HepG2 (cell line): Measurements from ENCODE around the gene FBXO5. TPM values are rescaled to one million over a fixed set of nuclear protein-coding genes. Genes with fewer than 3 reads are reported as not detected.

ENCODE experiments used
- ARID2 ChIP-seq: sonication (generic); formaldehyde crosslinking; IDR thresholded peaks from 2 replicates; pipeline ENCODE4 v1.8.1; 2022; ENCODE audit warnings: mild to moderate bottlenecking, missing genetic modification reagents, borderline replicate concordance
- ATRX ChIP-seq: sonication (generic); formaldehyde crosslinking; IDR thresholded peaks from 2 replicates; pipeline ENCODE4 v1.4.0; 2020; ENCODE audit warnings: missing genetic modification reagents, borderline replicate concordance
- BRCA1 ChIP-seq: sonication (generic); formaldehyde crosslinking; IDR thresholded peaks from 2 replicates; pipeline ENCODE4 v1.4.0; 2020; ENCODE audit warnings: missing genetic modification reagents
- CHCHD3 ChIP-seq: sonication (generic); formaldehyde crosslinking; IDR thresholded peaks from 2 replicates; pipeline ENCODE4 v1.8.0; 2022; ENCODE audit warnings: mild to moderate bottlenecking, missing genetic modification reagents, moderate library complexity
- KAT7 ChIP-seq: IDR thresholded peaks from 2 replicates; pipeline ENCODE4 v1.6.1; 2018; ENCODE audit warnings: borderline replicate concordance, missing compliant biosample characterization
- KDM1A ChIP-seq: IDR thresholded peaks from 2 replicates; pipeline ENCODE4 v1.6.1; 2016; ENCODE audit warnings: missing compliant biosample characterization
- MBD4 ChIP-seq: IDR thresholded peaks from 2 replicates; pipeline ENCODE4 v1.6.1; 2012; ENCODE audit warnings: low read length, inconsistent platforms, borderline replicate concordance
- NPAS2 ChIP-seq: sonication (generic); formaldehyde crosslinking; IDR thresholded peaks from 2 replicates; pipeline ENCODE4 v1.8.0; 2022; ENCODE audit warnings: mild to moderate bottlenecking, missing genetic modification reagents, borderline replicate concordance
- PTBP1 ChIP-seq: fragments of 200-400 bp; formaldehyde crosslinking; IDR thresholded peaks from 2 replicates; pipeline ENCODE4 v1.6.1; 2018; ENCODE audit warnings: low read length, low read depth; ENCODE audit not compliant: poor library complexity, severe bottlenecking
- RFX5 ChIP-seq: IDR thresholded peaks from 2 replicates; pipeline ENCODE4 v1.6.1; 2011; ENCODE audit warnings: low read depth, low read length, improper control_type of control experiment
- RNF2 ChIP-seq: fragments of 450-650 bp; conservative IDR thresholded peaks from 2 replicates; pipeline ENCODE4 v1.6.1; 2016; ENCODE audit warnings: low read depth
- ZKSCAN5 ChIP-seq: sonication (generic); formaldehyde crosslinking; IDR thresholded peaks from 2 replicates; pipeline ENCODE4 v1.5.1; 2020; ENCODE audit warnings: mild to moderate bottlenecking, missing genetic modification reagents
- ZNF251 ChIP-seq: sonication (generic); formaldehyde crosslinking; IDR thresholded peaks from 2 replicates; pipeline ENCODE4 v1.9.0; 2021; ENCODE audit warnings: mild to moderate bottlenecking, missing genetic modification reagents
- ZNF256 ChIP-seq: sonication (generic); formaldehyde crosslinking; conservative IDR thresholded peaks from 2 replicates; pipeline ENCODE4 v1.4.0; 2020; ENCODE audit warnings: missing genetic modification reagents
- ZNF335 ChIP-seq: sonication (generic); formaldehyde crosslinking; IDR thresholded peaks from 2 replicates; pipeline ENCODE4 v1.4.0; 2020; ENCODE audit warnings: missing genetic modification reagents
- ZNF441 ChIP-seq: sonication (generic); formaldehyde crosslinking; IDR thresholded peaks from 2 replicates; pipeline ENCODE4 v1.7.0; 2021; ENCODE audit warnings: missing genetic modification reagents, borderline replicate concordance
- ZNF563 ChIP-seq: sonication (generic); formaldehyde crosslinking; IDR thresholded peaks from 2 replicates; pipeline ENCODE4 v1.8.0; 2022; ENCODE audit warnings: mild to moderate bottlenecking, moderate library complexity, missing genetic modification reagents
- ZNF879 ChIP-seq: sonication (generic); formaldehyde crosslinking; IDR thresholded peaks from 2 replicates; pipeline ENCODE4 v1.8.1; 2023; ENCODE audit warnings: missing genetic modification reagents
- ZSCAN22 ChIP-seq: sonication (generic); formaldehyde crosslinking; IDR thresholded peaks from 2 replicates; pipeline ENCODE4 v1.4.0; 2020; ENCODE audit warnings: mild to moderate bottlenecking, missing genetic modification reagents
- polyA plus RNA-seq, 8 experiments: library from polyadenylated mRNA; depleted of rRNA in 3 of 8; stranded (reverse) in 7 of 8; unstranded in 1 of 8; fragments of >200 nt; fragmentation: Illumina TruSeq in 4 of 8; extraction: Trizol in 4 of 8; gene quantifications; 2 replicates each; pipeline versions ENCODE4 v1.2.1 to v1.2.3, GENCODE V29; 2011 to 2016; ENCODE audit warnings: low read depth in 4 of 8, missing spikeins in 1 of 8, mixed read lengths in 1 of 8; ENCODE audit not compliant: insufficient read depth in 1 of 8
- total RNA-seq, 5 experiments: library from RNA; depleted of rRNA; stranded (reverse); fragments of >200 nt; fragmentation: Illumina TruSeq; extraction: Trizol; gene quantifications; 2 replicates each; pipeline ENCODE4 v1.2.3, GENCODE V29; 2016; ENCODE audit warnings: low read depth in 1 of 5
- TF ChIP-seq, protein P1 (sequence below): sonication (generic); formaldehyde crosslinking; IDR thresholded peaks from 2 replicates; pipeline ENCODE4 v1.4.0; 2020; ENCODE audit warnings: missing genetic modification reagents
- TF ChIP-seq, protein P2 (sequence below): sonication (generic); formaldehyde crosslinking; IDR thresholded peaks from 2 replicates; pipeline ENCODE4 v1.5.0; 2020; ENCODE audit warnings: missing genetic modification reagents
- TF ChIP-seq, protein P3 (sequence below): sonication (generic); formaldehyde crosslinking; conservative IDR thresholded peaks from 2 replicates; pipeline ENCODE4 v1.8.0; 2022; ENCODE audit warnings: missing genetic modification reagents
- TF ChIP-seq, protein P4 (sequence below): sonication (generic); formaldehyde crosslinking; IDR thresholded peaks from 2 replicates; pipeline ENCODE4 v1.9.0; 2021; ENCODE audit warnings: missing genetic modification reagents, mild to moderate bottlenecking, borderline replicate concordance
- TF ChIP-seq, protein P5 (sequence below): sonication (generic); formaldehyde crosslinking; IDR thresholded peaks from 2 replicates; pipeline ENCODE4 v1.5.0; 2020; ENCODE audit warnings: missing genetic modification reagents

Gene FBXO5
- total and polyA plus RNA-seq, 2 of the 13 experiments (the other 11 are each of a cell fraction or from before 2014, with no cell fraction given) = 15.8 to 41.5 TPM

DNA sequence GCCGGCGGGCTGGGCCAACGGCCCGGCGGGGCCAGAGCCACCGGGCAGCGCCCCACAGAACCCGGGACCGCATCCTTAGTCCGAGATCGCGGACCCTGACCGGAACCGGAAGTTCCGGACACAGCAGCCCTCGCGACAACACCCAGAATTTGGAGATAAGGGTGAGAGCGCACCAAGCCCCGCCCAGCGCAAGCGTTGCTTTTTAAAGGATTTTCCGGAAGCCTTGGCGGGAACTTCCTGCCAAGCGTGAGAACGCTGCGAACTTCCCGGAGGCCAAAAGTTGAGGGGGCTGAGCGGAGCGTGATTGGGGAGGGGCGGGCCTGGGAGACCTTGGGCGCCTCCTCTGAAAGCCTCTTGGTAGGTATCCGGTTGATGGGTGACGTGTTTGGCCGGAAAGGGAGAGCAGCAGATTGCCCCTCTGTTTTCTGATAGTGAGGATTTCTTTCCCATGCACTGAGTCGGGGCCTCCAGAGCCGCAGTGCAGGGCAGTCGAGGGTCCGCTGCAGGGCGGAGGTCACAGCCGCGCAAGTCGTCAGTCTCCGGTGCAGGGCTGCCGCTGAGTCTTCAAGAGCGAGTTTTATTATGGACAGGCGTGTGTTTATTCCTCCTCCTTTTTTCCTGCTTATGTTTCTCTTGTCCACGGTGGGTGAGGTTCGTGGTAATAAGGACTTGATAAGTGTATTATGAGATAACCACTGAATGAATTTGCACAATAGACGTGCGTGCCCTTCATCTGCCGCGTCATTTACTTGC, 19.9 kb upstream of the FBXO5 start, which contains the start of gene MTRF1L (continued):
- TF ChIP-seq, protein P1, sequence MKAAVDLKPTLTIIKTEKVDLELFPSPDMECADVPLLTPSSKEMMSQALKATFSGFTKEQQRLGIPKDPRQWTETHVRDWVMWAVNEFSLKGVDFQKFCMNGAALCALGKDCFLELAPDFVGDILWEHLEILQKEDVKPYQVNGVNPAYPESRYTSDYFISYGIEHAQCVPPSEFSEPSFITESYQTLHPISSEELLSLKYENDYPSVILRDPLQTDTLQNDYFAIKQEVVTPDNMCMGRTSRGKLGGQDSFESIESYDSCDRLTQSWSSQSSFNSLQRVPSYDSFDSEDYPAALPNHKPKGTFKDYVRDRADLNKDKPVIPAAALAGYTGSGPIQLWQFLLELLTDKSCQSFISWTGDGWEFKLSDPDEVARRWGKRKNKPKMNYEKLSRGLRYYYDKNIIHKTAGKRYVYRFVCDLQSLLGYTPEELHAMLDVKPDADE (CRISPR knock-in tag) = no peak
- TF ChIP-seq ZNF335 (CRISPR knock-in tag) = peak; percentile 78; the same call in 1 of the 2 replicates
- TF ChIP-seq CHCHD3 (CRISPR knock-in tag) = no peak
- no peak for TF ChIP-seq ZNF563
- TF ChIP-seq, protein P2, sequence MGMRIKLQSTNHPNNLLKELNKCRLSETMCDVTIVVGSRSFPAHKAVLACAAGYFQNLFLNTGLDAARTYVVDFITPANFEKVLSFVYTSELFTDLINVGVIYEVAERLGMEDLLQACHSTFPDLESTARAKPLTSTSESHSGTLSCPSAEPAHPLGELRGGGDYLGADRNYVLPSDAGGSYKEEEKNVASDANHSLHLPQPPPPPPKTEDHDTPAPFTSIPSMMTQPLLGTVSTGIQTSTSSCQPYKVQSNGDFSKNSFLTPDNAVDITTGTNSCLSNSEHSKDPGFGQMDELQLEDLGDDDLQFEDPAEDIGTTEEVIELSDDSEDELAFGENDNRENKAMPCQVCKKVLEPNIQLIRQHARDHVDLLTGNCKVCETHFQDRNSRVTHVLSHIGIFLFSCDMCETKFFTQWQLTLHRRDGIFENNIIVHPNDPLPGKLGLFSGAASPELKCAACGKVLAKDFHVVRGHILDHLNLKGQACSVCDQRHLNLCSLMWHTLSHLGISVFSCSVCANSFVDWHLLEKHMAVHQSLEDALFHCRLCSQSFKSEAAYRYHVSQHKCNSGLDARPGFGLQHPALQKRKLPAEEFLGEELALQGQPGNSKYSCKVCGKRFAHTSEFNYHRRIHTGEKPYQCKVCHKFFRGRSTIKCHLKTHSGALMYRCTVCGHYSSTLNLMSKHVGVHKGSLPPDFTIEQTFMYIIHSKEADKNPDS (CRISPR knock-in tag) = no peak
- TF ChIP-seq KAT7 (CRISPR knock-in tag) = peak; percentile 44; the same call in 1 of the 2 replicates
- TF ChIP-seq MBD4 = no peak
- no peak for TF ChIP-seq ZNF879 (CRISPR knock-in tag)
- TF ChIP-seq, protein P3, sequence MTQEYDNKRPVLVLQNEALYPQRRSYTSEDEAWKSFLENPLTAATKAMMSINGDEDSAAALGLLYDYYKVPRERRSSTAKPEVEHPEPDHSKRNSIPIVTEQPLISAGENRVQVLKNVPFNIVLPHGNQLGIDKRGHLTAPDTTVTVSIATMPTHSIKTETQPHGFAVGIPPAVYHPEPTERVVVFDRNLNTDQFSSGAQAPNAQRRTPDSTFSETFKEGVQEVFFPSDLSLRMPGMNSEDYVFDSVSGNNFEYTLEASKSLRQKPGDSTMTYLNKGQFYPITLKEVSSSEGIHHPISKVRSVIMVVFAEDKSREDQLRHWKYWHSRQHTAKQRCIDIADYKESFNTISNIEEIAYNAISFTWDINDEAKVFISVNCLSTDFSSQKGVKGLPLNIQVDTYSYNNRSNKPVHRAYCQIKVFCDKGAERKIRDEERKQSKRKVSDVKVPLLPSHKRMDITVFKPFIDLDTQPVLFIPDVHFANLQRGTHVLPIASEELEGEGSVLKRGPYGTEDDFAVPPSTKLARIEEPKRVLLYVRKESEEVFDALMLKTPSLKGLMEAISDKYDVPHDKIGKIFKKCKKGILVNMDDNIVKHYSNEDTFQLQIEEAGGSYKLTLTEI (CRISPR knock-in tag) = no peak
- no peak; the same call in 1 of the 2 replicates for TF ChIP-seq RNF2
- TF ChIP-seq BRCA1 (CRISPR knock-in tag) = no peak
- TF ChIP-seq, protein P4, sequence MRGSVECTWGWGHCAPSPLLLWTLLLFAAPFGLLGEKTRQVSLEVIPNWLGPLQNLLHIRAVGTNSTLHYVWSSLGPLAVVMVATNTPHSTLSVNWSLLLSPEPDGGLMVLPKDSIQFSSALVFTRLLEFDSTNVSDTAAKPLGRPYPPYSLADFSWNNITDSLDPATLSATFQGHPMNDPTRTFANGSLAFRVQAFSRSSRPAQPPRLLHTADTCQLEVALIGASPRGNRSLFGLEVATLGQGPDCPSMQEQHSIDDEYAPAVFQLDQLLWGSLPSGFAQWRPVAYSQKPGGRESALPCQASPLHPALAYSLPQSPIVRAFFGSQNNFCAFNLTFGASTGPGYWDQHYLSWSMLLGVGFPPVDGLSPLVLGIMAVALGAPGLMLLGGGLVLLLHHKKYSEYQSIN (CRISPR knock-in tag) = no peak
- TF ChIP-seq, protein P5, sequence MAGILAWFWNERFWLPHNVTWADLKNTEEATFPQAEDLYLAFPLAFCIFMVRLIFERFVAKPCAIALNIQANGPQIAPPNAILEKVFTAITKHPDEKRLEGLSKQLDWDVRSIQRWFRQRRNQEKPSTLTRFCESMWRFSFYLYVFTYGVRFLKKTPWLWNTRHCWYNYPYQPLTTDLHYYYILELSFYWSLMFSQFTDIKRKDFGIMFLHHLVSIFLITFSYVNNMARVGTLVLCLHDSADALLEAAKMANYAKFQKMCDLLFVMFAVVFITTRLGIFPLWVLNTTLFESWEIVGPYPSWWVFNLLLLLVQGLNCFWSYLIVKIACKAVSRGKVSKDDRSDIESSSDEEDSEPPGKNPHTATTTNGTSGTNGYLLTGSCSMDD (CRISPR knock-in tag) = no peak
- peak; percentile 18; the same call in 1 of the 2 replicates for TF ChIP-seq ZNF441 (CRISPR knock-in tag)
- TF ChIP-seq NPAS2 = no peak
- TF ChIP-seq KDM1A = no peak
- no peak for TF ChIP-seq ZSCAN22 (CRISPR knock-in tag)
- TF ChIP-seq ZNF256 = peak; percentile 27; the same call in 1 of the 2 replicates
- no peak for TF ChIP-seq ARID2 (CRISPR knock-in tag)
- no peak for TF ChIP-seq PTBP1
- TF ChIP-seq RFX5 = no peak
- no peak for TF ChIP-seq ZNF251 (CRISPR knock-in tag)
- TF ChIP-seq ZKSCAN5 (CRISPR knock-in tag) = 0 out of 2 replicates have a peak, but pooled peaks have one; percentile 16
- no peak for TF ChIP-seq ATRX (CRISPR knock-in tag)
